Duodenal mucosa (tissue), 2 donors: Measurements from ENCODE around the gene CA14.
A peak's percentile ranks its signal among the peaks of the same experiment; 100 is the strongest.

ENCODE experiments used
- H3K27ac ChIP-seq: one replicate; pipeline ENCODE4 v1.7.0; 2013; ENCODE audit warnings: low read depth, low read length
- H3K27me3 ChIP-seq, 2 donors: one replicate each; pipeline ENCODE4 v1.7.0; 2013; ENCODE audit warnings: low read length in 2 of 2, control low read depth in 1 of 2; ENCODE audit not compliant: insufficient read depth in 2 of 2, control insufficient read depth in 1 of 2
- H3K36me3 ChIP-seq, 2 donors: one replicate each; pipeline ENCODE4 v1.7.0; 2013; ENCODE audit warnings: low read length in 2 of 2, control low read depth in 1 of 2; ENCODE audit not compliant: insufficient read depth in 2 of 2, control insufficient read depth in 1 of 2
- H3K4me1 ChIP-seq, 2 donors: one replicate each; pipeline ENCODE4 v1.7.0; 2013; ENCODE audit warnings: low read length in 2 of 2, control low read depth in 1 of 2; ENCODE audit not compliant: insufficient read depth in 2 of 2, control insufficient read depth in 1 of 2
- H3K4me3 ChIP-seq, 2 donors: one replicate each; pipeline ENCODE4 v1.7.0; 2013; ENCODE audit warnings: low read length in 2 of 2, low read depth in 1 of 2
- H3K9ac ChIP-seq, 2 donors: one replicate each; pipeline ENCODE4 v1.7.0; 2013; ENCODE audit warnings: low read length in 2 of 2, low read depth in 1 of 2
- H3K9me3 ChIP-seq, 2 donors: one replicate each; pipeline ENCODE4 v1.7.0; 2013; ENCODE audit warnings: low read length in 2 of 2, control low read depth in 1 of 2; ENCODE audit not compliant: control insufficient read depth in 1 of 2

Gene CA14

GRCh38 chr1:150273311-150273710 is 15.7 kb downstream of the CA14 start:
- Histone ChIP-seq H3K4me3 (peak overlapping the region in 1 of 2 donors; percentile 6), H3K9me3 (no peaks in the 10 kb centered on the region), H3K27me3 (no peaks in the 10 kb centered on the region), H3K36me3 (no peaks in the 10 kb centered on the region), H3K27ac (no peak overlapping the region), H3K4me1 (peaks cover 0 to 2% of the 10 kb centered on the region in 2 donors), H3K9ac (no peak overlapping the region)

- Histone ChIP-seq H3K4me3 (no peak overlapping the region), H3K4me1 (peaks cover 33 to 34% of the 10 kb centered on the region in 2 donors), H3K9ac (peak overlapping the region in 1 of 2 donors; percentile 48), H3K27me3 (no peaks in the 10 kb centered on the region), H3K9me3 (no peaks in the 10 kb centered on the region), H3K36me3 (no peaks in the 10 kb centered on the region), H3K27ac (no peak overlapping the region)
Measured at GRCh38 chr1:150280138-150280707, 22.6 kb downstream of the CA14 start.

- H3K27me3 ChIP-seq = no peaks in the 10 kb centered on the region
- H3K4me1 ChIP-seq = peaks cover 33 to 34% of the 10 kb centered on the region in 2 donors
- H3K4me3 ChIP-seq = peak overlapping the region; percentile 82 to 90
- peak overlapping the region; percentile 69 for H3K27ac ChIP-seq
- H3K9me3 ChIP-seq = no peaks in the 10 kb centered on the region
- peaks cover 0 to under 1% of the 10 kb centered on the region in 2 donors for H3K36me3 ChIP-seq
- peak overlapping the region; percentile 48 to 59 for H3K9ac ChIP-seq
Measured at GRCh38 chr1:150281221-150281757, 23.7 kb downstream of the CA14 start.

- no peaks in the 10 kb centered on the region for H3K27me3 ChIP-seq
- H3K9ac ChIP-seq = peak within 1 kb of the TSS; percentile 48 to 59
- H3K9me3 ChIP-seq = no peaks in the 10 kb centered on the region
- H3K27ac ChIP-seq = peak within 1 kb of the TSS; percentile 69
- peaks cover 33 to 34% of the 10 kb centered on the region in 2 donors for H3K4me1 ChIP-seq
- peaks cover 0 to 6% of the 10 kb centered on the region in 2 donors for H3K36me3 ChIP-seq
- peak within 1 kb of the TSS; percentile 82 to 90 for H3K4me3 ChIP-seq
Measured at GRCh38 chr1:150281758-150282557, 24.4 kb downstream of the CA14 start, which contains the start of gene CIART. CIART (plus strand) TSS chr1:150282554; CDS start chr1:150283268, 714 bp downstream.

- no peaks in the 10 kb centered on the region for H3K9me3 ChIP-seq
- H3K4me1 ChIP-seq = peaks cover 33 to 34% of the 10 kb centered on the region in 2 donors
- peaks cover 0 to 6% of the 10 kb centered on the region in 2 donors for H3K36me3 ChIP-seq
- peak overlapping the region; percentile 82 to 90 for H3K4me3 ChIP-seq
- no peak overlapping the region for H3K27ac ChIP-seq
- H3K9ac ChIP-seq = peak overlapping the region; percentile 36 to 44
- H3K27me3 ChIP-seq = no peaks in the 10 kb centered on the region
Measured at GRCh38 chr1:150282558-150282958, 25.0 kb downstream of the CA14 start.

GRCh38 chr1:150283260-150283659 is 25.7 kb downstream of the CA14 start:
- Histone ChIP-seq H3K4me1 (peaks cover 32 to 34% of the 10 kb centered on the region in 2 donors), H3K36me3 (peaks cover 0 to 6% of the 10 kb centered on the region in 2 donors), H3K9ac (no peak overlapping the region), H3K9me3 (no peaks in the 10 kb centered on the region), H3K27me3 (no peaks in the 10 kb centered on the region), H3K27ac (no peak overlapping the region), H3K4me3 (peak overlapping the region in 1 of 2 donors; percentile 82)

GRCh38 chr1:150288382-150288781 is 30.8 kb downstream of the CA14 start:
- Histone ChIP-seq H3K27me3 (no peaks in the 10 kb centered on the region), H3K9me3 (no peaks in the 10 kb centered on the region), H3K4me1 (peaks cover under 1 to 4% of the 10 kb centered on the region in 2 donors), H3K9ac (no peak overlapping the region), H3K4me3 (no peak overlapping the region), H3K36me3 (peaks cover 0 to 6% of the 10 kb centered on the region in 2 donors), H3K27ac (no peak overlapping the region)

GRCh38 chr1:150288822-150289221 is 31.2 kb downstream of the CA14 start:
- no peak overlapping the region for H3K27ac ChIP-seq
- no peak overlapping the region for H3K9ac ChIP-seq
- peaks cover 0 to 6% of the 10 kb centered on the region in 2 donors for H3K4me1 ChIP-seq
- H3K4me3 ChIP-seq = no peak overlapping the region
- H3K36me3 ChIP-seq = peaks cover 0 to 6% of the 10 kb centered on the region in 2 donors
- no peaks in the 10 kb centered on the region for H3K9me3 ChIP-seq
- H3K27me3 ChIP-seq = no peaks in the 10 kb centered on the region

- Histone ChIP-seq H3K4me3 (peak within 1 kb of the TSS; percentile 93), H3K27me3 (no peaks in the 10 kb centered on the region), H3K9ac (peak within 1 kb of the TSS; percentile 86 to 92), H3K9me3 (no peaks in the 10 kb centered on the region), H3K27ac (peak within 1 kb of the TSS; percentile 15), H3K36me3 (peaks cover 0 to 16% of the 10 kb centered on the region in 2 donors), H3K4me1 (peaks cover 5 to 10% of the 10 kb centered on the region in 2 donors)
Measured at GRCh38 chr1:150293433-150294253, 36.1 kb downstream of the CA14 start, which contains the start of gene MRPS21. MRPS21 (plus strand) TSS chr1:150293861; CDS start chr1:150294367, 506 bp downstream.
